Right ventricle myocardium inferior (tissue), 1 donor: Measurements from ENCODE around the gene BCL2L11. TPM values are rescaled to one million over a fixed set of nuclear protein-coding genes. Genes with fewer than 3 reads are reported as not detected.

Source experiments
- ATAC-seq: fragments of 200-7000 bp; cut with Tn5 transposase; one replicate; pipeline ENCODE4 v1.9.1; 2020; ENCODE audit warnings: mild to moderate bottlenecking, moderate library complexity
- DNase-seq: peaks from one replicate; pipeline ENCODE4 v3.0.0; 2021; ENCODE audit errors: missing footprints
- intact Hi-C: fragments of 100-400 bp; cut with DNase I; formaldehyde crosslinking; loops from one replicate; pipeline ENCODE4 v1.11.0; 2022
- total RNA-seq: library from RNA; stranded (reverse); fragmentation: NEBNext Ultra II Directional; extraction: Animal tissue kit (Norgen Biotek cat#: 25700); gene quantifications from one replicate; pipeline ENCODE4 v1.2.1, GENCODE V29; 2021
- donor health status: DM: no; HTN: yes; CAD: no; lungs with severe emphysema.

BCL2L11 gene
- total RNA-seq, 1 donor from 2014 or later: 9.1 TPM

- DNase-seq (no peak), ATAC-seq (no peak)
- intact Hi-C loops: no loop called here
Observed at GRCh38 chr2:111178730-111179405, 58.2 kb downstream of the BCL2L11 start.

- no peak for DNase-seq
- intact Hi-C loops: no loop called here
- no peak for ATAC-seq
Observed at GRCh38 chr2:111182121-111182520, 61.4 kb downstream of the BCL2L11 start.

- no peak for ATAC-seq
- intact Hi-C loops: no loop called here
Observed at GRCh38 chr2:111182740-111183139, 62.0 kb downstream of the BCL2L11 start.

DNA sequence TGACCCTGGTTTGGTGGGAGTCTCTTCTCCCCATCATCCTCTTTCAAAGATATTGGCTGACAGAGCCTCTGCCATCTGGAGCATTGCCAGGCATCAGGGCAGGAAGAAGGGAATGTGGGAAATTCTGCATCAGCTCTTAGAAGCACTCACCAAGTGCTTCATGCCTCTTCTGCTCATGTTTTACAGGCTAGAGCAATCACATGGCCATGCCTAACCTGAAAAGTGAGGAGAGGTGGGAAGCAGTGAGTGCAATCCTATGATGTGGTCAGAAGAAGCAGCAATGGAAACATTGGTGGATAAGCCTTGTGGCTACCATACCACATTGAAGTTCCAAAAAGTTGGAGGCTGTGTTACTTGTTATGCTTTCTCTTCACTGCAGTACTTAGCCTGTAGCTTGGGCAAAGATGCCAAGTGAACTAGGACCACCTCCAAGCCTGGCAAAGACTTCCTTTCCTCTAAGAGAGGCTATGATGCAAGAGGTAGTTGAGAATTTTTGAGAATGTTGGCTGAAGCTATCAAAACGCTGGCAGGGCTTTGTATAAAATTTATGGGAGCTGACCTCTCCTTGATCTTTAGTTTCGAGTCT is 64.1 kb downstream of the BCL2L11 start:
- intact Hi-C loops: no loop called here
- peak; percentile 37 for ATAC-seq
- no peak for DNase-seq

More at GRCh38 chr2:111182740-111183139, 62.0 kb downstream of the BCL2L11 start:
- DNase-seq: no peak

DNA sequence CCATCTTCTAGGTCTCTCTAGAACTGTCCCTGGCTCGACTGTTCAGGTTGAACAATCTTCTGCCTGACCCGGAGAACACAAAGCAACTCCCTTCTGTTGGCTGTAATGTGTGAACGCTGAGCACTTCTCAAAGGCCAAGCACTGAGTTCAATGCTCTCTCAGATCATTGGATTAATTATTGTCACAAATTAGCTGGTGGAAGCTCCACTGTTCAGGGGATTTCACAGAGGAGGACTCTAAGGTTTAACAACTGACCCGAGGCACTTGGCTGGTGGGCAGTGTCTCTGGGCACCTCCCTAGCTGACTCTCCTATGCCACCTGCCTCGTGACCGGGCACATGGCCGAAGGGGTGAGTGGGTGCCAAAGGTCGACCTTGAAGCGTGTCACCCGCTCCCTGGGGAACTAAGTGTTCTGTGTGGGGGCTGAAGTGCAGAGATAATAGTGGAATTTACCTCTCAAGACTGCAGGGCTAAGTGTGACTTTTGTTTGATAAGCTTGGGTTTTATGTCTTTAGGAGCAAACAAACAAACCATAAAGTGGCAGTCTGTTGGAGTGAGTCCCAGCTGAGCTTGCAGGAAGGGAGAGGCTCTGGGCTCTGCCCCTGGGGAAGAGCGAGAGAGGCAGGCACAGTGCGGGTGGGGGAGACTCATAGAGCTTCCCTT is 64.8 kb downstream of the BCL2L11 start:
- ATAC-seq: peak; percentile 75
- intact Hi-C loops: no loop called here
- no peak for DNase-seq

DNA sequence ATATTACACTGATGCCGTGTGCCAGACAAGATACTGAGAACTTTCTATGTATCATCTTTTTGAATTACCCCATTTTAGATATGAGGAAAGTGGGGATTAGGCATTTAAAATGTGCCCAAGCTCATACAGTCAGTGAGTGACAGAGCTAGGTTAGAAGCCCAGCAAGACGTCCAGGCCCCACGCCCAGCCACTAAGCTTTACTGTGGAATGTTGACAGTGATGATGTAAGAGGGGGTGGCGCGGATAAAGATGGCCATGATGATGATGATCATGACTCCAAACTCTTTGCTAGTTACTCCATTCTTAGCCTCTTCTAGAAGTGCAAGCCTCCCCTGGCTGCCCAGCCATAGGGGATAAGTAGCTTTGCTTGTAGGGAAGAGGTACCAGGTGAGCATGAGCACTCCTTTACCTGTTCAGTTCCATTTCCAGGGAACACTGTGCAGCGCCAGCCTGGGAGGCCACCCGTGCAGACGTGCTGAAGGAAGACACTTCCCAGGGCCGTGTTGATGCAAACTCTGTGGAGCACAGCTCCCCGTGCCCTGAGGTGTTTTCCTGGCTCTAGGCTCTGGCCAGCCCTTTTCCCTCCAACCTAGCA is 65.5 kb downstream of the BCL2L11 start:
- no peak for DNase-seq
- intact Hi-C loops: no loop called here

DNA sequence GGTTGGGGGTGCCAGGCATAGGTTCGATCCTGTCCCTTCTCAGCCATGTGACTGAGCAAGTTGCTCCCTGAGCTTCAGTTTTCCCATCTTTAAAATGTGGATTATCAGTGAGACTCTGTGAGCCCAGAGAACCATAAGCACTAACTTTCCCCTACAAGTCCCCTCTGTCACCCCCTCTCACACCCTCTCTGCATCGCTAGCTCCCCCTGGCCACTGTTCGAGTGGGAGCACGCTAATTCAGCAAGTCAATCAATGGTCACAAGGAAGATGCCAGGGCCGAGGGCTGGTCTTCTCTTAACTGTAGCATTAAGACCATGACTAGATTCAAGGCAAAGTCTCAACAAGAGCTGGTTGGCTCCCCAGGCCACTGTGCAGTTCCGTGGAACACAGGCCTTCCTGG is 66.2 kb downstream of the BCL2L11 start:
- intact Hi-C loops: no loop called here
- DNase-seq (no peak), ATAC-seq (no peak)

More for the DNA sequence above, 65.5 kb downstream of the BCL2L11 start:
- no peak for ATAC-seq

GRCh38 chr2:111188681-111189080 is 68.0 kb downstream of the BCL2L11 start:
- ATAC-seq (no peak), DNase-seq (no peak)
- intact Hi-C loops: no loop called here

GRCh38 chr2:111189106-111189505 is 68.4 kb downstream of the BCL2L11 start:
- DNase-seq (no peak), ATAC-seq (no peak)
- intact Hi-C loops: no loop called here

DNA sequence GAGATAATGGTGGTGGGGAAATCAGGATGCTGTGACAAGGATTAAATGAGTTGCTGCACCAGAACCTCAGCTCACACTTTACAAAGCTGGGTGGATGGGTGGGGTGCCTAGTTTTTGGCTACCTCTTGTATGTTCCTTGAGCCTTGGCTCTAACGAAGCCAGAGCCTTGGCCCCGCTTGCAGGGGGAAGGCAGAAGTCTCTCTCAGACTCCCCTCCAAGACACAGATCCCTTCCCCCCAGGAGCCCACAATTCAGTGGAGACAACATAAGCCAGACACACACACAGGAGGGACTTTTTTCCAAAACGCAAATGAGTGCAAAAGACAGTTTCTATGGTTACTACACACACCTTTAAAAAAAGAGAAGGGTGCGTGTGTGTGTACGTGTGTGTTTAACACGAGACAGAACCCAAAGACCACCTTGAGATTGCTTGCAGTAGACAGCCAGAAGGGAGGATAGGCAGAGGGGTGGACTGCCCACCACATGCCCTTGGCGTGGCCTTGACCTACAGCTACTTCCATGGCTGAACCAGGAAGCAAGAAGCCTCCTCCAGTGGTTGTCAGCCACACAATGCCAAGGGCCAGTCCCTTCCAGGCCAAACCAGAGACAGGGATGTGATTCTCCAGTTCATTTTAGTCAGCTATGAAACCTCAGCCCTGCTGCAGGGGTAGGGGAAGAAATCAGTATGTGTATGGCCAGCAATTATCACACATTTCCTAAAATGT is 70.3 kb downstream of the BCL2L11 start:
- intact Hi-C loops: no loop called here
- no peak for DNase-seq
- no peak for ATAC-seq

- no peak for ATAC-seq
- intact Hi-C loops: no loop called here
- no peak for DNase-seq
Observed at GRCh38 chr2:111191877-111192276, 71.2 kb downstream of the BCL2L11 start.

- intact Hi-C loops: no loop called here
- no peak for DNase-seq
- ATAC-seq: no peak
Observed at GRCh38 chr2:111192776-111193368, 72.2 kb downstream of the BCL2L11 start.

DNA sequence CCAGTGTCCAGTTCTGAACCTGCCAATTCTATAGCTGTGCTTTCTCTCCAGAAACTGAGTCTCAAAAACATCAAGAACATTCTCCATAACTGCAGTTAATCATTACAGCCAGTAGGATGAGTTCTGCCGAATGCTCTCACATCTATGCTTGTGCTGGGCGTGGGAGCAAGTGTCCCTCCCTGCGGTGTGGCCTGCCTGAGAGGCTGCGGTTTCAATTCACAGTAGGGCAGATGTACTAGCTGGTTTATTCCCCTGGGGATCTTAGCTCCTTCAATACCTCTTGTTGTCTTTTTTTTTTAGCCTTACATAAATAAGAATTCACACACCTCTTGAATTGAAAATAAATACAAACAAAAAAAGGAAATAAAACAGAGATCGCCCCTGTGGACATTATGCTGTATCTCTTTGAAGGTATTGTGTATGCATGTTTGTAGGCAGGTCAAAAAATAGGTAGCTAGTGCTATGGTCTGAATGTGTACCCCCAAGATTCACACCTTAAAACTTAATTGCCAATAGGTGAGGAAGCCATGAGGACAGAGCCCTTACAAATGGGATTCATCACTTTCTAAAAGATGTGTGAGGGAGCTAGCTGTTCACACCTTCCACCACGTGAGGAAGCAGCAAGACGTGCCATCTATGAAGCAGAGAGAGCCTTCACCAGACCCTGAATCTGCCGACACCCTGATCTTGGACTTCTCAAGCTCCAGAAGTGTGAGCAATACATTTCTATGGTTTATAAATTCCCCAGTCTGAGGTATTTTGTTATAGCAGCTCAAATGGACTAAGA is 74.3 kb downstream of the BCL2L11 start:
- ATAC-seq: no peak
- no peak for DNase-seq
- intact Hi-C loops: no loop called here

DNA sequence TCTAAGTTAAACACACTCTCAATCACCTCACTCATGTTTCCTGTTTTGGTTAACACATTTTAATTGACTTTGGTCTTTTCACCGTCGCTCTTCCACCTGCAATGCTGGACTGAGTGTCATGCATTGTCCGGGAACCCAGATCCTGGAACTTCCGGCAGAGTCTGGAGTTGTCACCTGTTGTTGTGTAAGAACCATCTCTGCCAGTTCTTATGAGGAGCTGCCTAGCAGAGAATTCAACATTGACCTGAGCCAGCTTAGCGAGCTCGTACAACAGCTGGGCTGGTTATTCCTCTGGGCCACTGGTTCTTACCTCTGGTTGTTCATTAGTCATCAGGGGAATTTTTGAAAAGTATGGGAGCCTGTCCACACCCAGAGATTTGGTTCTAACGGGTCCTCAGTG is 75.7 kb downstream of the BCL2L11 start:
- intact Hi-C loops: no loop called here
- ATAC-seq: no peak
- DNase-seq: no peak

DNA sequence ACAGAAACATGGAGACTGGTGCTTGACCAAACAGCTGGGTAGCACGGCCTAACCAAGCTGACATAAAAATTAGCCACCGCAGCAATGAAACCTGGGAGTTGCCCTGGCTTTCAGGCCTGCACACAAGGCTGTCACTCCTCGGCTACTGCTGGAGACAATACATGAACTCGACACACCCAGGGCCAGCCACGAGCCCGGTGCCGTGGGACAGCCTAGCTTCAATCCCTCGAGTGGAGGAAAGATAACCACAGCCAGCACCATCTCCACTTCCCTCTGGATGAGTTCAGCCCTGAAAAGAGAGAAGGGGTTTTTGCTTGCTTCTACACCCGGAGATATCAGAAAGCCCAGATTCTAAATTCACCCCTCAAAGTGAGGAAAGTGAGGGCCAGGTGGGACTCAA is 78.0 kb downstream of the BCL2L11 start:
- intact Hi-C loops: no loop called here
- no peak for ATAC-seq
- no peak for DNase-seq

DNA sequence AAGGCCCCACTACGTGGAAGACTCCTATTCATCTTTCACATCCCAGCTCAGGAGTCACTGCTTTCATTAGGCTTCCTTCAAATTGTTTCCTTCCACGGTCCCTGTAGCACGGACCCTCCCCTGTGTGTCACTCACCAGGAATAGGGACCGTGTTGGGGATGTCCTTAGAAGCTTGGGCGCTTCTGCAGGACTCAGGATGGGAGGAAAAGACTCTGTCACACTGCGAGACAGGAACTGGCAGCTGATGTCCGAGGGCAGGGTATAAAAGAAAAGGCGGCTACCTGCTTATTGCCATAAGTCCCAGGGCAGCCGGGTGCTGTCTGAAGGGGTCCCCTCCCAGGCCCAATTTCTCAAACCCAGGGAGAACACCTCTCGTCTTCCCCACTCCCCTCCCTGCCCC is 79.1 kb downstream of the BCL2L11 start:
- no peak for DNase-seq
- ATAC-seq: no peak
- intact Hi-C loops: no loop called here

- DNase-seq: no peak
- intact Hi-C loops: no loop called here
- no peak for ATAC-seq
Observed at GRCh38 chr2:111200333-111200881, 79.7 kb downstream of the BCL2L11 start.

DNA sequence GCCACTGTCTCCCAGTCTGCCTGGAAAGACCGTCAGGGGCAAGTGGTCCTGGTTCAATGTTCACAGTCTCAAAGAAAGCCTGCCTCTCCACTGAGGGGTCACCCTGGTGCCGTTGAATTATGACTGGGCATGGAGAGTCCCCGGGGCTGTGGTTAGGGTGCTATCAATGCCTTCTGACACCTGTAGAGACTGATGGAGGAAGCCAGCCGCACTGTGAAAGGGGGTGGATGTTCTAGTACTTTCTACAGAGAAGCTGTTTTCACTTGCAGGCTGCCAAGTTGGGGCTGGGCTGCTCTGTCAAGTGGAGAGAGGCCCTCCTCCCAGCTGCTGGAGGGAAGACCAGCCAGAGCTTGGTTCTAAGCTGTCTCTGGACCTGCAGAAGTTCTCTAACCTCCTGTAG is 80.5 kb downstream of the BCL2L11 start:
- DNase-seq (no peak), ATAC-seq (no peak)
- intact Hi-C loops: no loop called here
